Esophagus muscularis mucosa (tissue), 3 donors: ENCODE results near the gene CEP19.

Experiments
- POLR2A ChIP-seq: fragments of 450-650 bp; IDR thresholded peaks from one replicate; pipeline ENCODE4 v1.6.1; 2017; ENCODE audit warnings: antibody characterized with exemption, moderate library complexity, mild to moderate bottlenecking, low read depth
- TF ChIP-seq, protein P1 (sequence below), 3 experiments: fragments of 200-600 bp in 2 of 3; fragments of 450-650 bp in 1 of 3; sonication (generic) in 2 of 3; IDR thresholded peaks; one replicate each; pipeline ENCODE4 v1.5.1; 2017 to 2019; ENCODE audit warnings: antibody characterized with exemption in 3 of 3, mild to moderate bottlenecking in 2 of 3, moderate library complexity in 1 of 3

- TF ChIP-seq, protein P1, sequence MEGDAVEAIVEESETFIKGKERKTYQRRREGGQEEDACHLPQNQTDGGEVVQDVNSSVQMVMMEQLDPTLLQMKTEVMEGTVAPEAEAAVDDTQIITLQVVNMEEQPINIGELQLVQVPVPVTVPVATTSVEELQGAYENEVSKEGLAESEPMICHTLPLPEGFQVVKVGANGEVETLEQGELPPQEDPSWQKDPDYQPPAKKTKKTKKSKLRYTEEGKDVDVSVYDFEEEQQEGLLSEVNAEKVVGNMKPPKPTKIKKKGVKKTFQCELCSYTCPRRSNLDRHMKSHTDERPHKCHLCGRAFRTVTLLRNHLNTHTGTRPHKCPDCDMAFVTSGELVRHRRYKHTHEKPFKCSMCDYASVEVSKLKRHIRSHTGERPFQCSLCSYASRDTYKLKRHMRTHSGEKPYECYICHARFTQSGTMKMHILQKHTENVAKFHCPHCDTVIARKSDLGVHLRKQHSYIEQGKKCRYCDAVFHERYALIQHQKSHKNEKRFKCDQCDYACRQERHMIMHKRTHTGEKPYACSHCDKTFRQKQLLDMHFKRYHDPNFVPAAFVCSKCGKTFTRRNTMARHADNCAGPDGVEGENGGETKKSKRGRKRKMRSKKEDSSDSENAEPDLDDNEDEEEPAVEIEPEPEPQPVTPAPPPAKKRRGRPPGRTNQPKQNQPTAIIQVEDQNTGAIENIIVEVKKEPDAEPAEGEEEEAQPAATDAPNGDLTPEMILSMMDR (IDR thresholded peaks at IDR 0.05), result no peak
- TF ChIP-seq POLR2A, result no peak
These were observed 49.1 kb downstream of the CEP19 start for GRCh38 chr3:196662711-196663571.
